ENCODE data around the gene FKBP5. TPM values are rescaled to one million over a fixed set of nuclear protein-coding genes. Genes with fewer than 3 reads are reported as not detected.

FKBP5 gene
- total RNA-seq, 1 experiment from 2014 or later: 33.9 TPM

DNA sequence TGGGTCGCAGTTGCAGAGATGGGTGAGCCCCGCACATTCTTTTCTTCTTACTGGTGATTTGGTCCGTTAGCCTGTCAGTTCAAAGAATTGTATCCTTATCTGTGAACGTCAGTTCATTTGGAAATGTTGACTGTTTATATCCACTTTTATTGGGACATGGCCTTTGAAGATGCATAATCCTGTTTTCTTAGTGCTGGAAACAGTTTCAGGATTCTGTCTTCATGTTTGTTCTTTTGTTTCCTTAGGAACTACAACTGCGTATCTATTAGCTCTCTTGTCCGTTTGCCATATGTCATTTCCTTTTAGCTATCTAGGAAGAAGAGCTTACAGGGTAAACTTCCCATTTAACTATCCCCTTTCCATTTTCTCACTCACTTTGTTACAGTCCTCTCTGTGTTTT, 141.0 kb downstream of the FKBP5 start:
- Histone ChIP-seq H3K9ac (ENCODE audit: extremely low read depth, insufficient read length, low read length) (no peak overlapping the region), H3K4me2 (ENCODE audit: insufficient read depth, insufficient read length, low read length) (no peak overlapping the region), H2BK12ac (ENCODE audit: insufficient read length, low read depth, low read length) (no peak overlapping the region), H2AFZ (ENCODE audit: low read length) (no peak overlapping the region), H2BK20ac (ENCODE audit: low read depth, low read length, poor library complexity, severe bottlenecking) (no peak overlapping the region), H3K9me3 (ENCODE audit: control insufficient read depth, low read depth, low read length) (no peaks in the 10 kb centered on the region), H2BK15ac (ENCODE audit: low read depth, low read length) (no peak overlapping the region), H3K18ac (ENCODE audit: insufficient read length, low read depth, low read length) (no peak overlapping the region), H4K5ac (ENCODE audit: insufficient read length, low read depth, low read length) (no peak overlapping the region), H2BK5ac (ENCODE audit: insufficient read length, low read length) (no peak overlapping the region), H4K20me1 (ENCODE audit: control insufficient read depth, insufficient read depth, insufficient read length) (no peaks in the 10 kb centered on the region), H3K4ac (ENCODE audit: low read depth, low read length) (no peak overlapping the region), H3K79me1 (ENCODE audit: insufficient read depth, low read depth, low read length, poor library complexity, severe bottlenecking) (no peaks in the 10 kb centered on the region), H4K8ac (replicated peaks; ENCODE audit: insufficient read length, low read depth, low read length) (no peak overlapping the region), H3K23me2 (ENCODE audit: insufficient read length, low read depth, low read length, poor library complexity, severe bottlenecking) (peaks cover 3% of the 10 kb centered on the region), H3K27ac (ENCODE audit: insufficient read length, low read depth, low read length) (no peak overlapping the region), H3K23ac (ENCODE audit: insufficient read length, low read depth, low read length) (no peak overlapping the region), H4K91ac (ENCODE audit: insufficient read length, low read depth, low read length) (no peak overlapping the region), H3T11ph (ENCODE audit: low read length) (no peak overlapping the region), H3K79me2 (ENCODE audit: insufficient read depth, low read length) (no peaks in the 10 kb centered on the region), H3K4me1 (ENCODE audit: insufficient read depth, low read length) (no peaks in the 10 kb centered on the region; the same call in 1 of the 2 replicates), H2BK120ac (ENCODE audit: low read depth, low read length, poor library complexity, severe bottlenecking) (no peak overlapping the region), H3K27me3 (ENCODE audit: insufficient read depth, low read length) (no peaks in the 10 kb centered on the region), H3K14ac (ENCODE audit: insufficient read depth, low read length) (no peak overlapping the region), H2AK5ac (ENCODE audit: insufficient read length, low read length) (no peak overlapping the region), H3K56ac (ENCODE audit: insufficient read length, low read depth, low read length) (no peak overlapping the region)
- no peak for DNase-seq
- TF ChIP-seq, protein P1, sequence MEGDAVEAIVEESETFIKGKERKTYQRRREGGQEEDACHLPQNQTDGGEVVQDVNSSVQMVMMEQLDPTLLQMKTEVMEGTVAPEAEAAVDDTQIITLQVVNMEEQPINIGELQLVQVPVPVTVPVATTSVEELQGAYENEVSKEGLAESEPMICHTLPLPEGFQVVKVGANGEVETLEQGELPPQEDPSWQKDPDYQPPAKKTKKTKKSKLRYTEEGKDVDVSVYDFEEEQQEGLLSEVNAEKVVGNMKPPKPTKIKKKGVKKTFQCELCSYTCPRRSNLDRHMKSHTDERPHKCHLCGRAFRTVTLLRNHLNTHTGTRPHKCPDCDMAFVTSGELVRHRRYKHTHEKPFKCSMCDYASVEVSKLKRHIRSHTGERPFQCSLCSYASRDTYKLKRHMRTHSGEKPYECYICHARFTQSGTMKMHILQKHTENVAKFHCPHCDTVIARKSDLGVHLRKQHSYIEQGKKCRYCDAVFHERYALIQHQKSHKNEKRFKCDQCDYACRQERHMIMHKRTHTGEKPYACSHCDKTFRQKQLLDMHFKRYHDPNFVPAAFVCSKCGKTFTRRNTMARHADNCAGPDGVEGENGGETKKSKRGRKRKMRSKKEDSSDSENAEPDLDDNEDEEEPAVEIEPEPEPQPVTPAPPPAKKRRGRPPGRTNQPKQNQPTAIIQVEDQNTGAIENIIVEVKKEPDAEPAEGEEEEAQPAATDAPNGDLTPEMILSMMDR (conservative IDR thresholded peaks at IDR 0.05): no peak
- Mint-ChIP-seq H3K9me3 (peaks cover 2 to 4% of the 10 kb centered on the region in 2 experiments; a peak in 4 of 5 replicates), H3K4me3 (no peak overlapping the region), H3K4me1 (peaks cover 19 to 27% of the 10 kb centered on the region in 2 experiments), H3K27ac (peak overlapping the region in 1 of 3 experiments; percentile 41; a peak in 2 of 7 replicates), H3K27me3 (ENCODE audit: low read depth) (no peaks in the 10 kb centered on the region; the same call in none of the 2 replicates), H3K36me3 (ENCODE audit: insufficient read depth in 1 of 3, low read depth in 3 of 3) (peaks cover 0 to 4% (median 0%) of the 10 kb centered on the region in 3 experiments; a peak in 1 of 7 replicates)
- WGBS (ENCODE audit: extremely low coverage, insufficient read length, low lambda C conversion rate): no CpG with 5 or more reads among the region's 6 CpGs
